Spleen (tissue), 11 donors: ENCODE measurements around the gene ELP4. TPM values are rescaled to one million over a fixed set of nuclear protein-coding genes. Genes with fewer than 3 reads are reported as not detected.

Experiments used
- DNase-seq: peaks from one replicate; pipeline ENCODE4 v3.0.0-alpha.2; 2020
- H3K27ac ChIP-seq, 8 donors: fragments of 200-600 bp; sonication (generic) in 7 of 8; 1 replicate in 4 of 8; 2 replicates in 4 of 8; pipeline versions ENCODE4 v1.5.0 to v1.8.0; 2016 to 2021; ENCODE audit warnings: inconsistent platforms in 4 of 8, mild to moderate bottlenecking in 4 of 8, moderate library complexity in 1 of 8
- H3K27me3 ChIP-seq, 7 donors: fragments of 200-600 bp; sonication (generic) in 6 of 7; replicated peaks in 1 of 7; 1 replicate in 4 of 7; 2 replicates in 3 of 7; pipeline versions ENCODE4 v1.5.0 to v1.8.0; 2016 to 2021; ENCODE audit warnings: inconsistent platforms in 3 of 7, mild to moderate bottlenecking in 1 of 7
- H3K36me3 ChIP-seq, 6 donors: fragments of 200-600 bp; sonication (generic) in 5 of 6; 1 replicate in 4 of 6; 2 replicates in 2 of 6; pipeline versions ENCODE4 v1.5.0 to v1.8.0; 2016 to 2021; ENCODE audit warnings: inconsistent platforms in 2 of 6
- H3K4me1 ChIP-seq, 6 donors: fragments of 200-600 bp; sonication (generic) in 5 of 6; 1 replicate in 3 of 6; 2 replicates in 3 of 6; pipeline versions ENCODE4 v1.5.0 to v1.8.0; 2016 to 2021; ENCODE audit warnings: inconsistent platforms in 3 of 6
- H3K4me3 ChIP-seq, 8 donors: fragments of 200-600 bp; sonication (generic) in 7 of 8; 1 replicate in 4 of 8; 2 replicates in 4 of 8; pipeline versions ENCODE4 v1.5.0 to v1.8.0; 2016 to 2021; ENCODE audit warnings: inconsistent platforms in 4 of 8, mild to moderate bottlenecking in 4 of 8, moderate library complexity in 2 of 8
- H3K9me3 ChIP-seq, 8 donors: fragments of 200-600 bp; sonication (generic) in 7 of 8; 1 replicate in 4 of 8; 2 replicates in 4 of 8; pipeline versions ENCODE4 v1.5.0 to v1.8.0; 2016 to 2021; ENCODE audit warnings: inconsistent platforms in 4 of 8
- POLR2A ChIP-seq, 3 donors: fragments of 450-650 bp; IDR thresholded peaks; one replicate each; pipeline ENCODE4 v1.5.1; 2017; ENCODE audit warnings: antibody characterized with exemption in 3 of 3, mild to moderate bottlenecking in 1 of 3
- POLR2AphosphoS5 ChIP-seq, 3 donors: sonication (generic); formaldehyde crosslinking; IDR thresholded peaks; one replicate each; pipeline ENCODE4 v1.5.1; 2017; ENCODE audit warnings: antibody characterized with exemption in 3 of 3
- WGBS, 5 donors: extraction: QIAGEN DNeasy Blood & Tissue Kit in 3 of 5; methylation state at CpG; one replicate each; pipeline versions ENCODE4 v1.1.5 to v1.1.7; 2013 to 2018; 5-methylcytosine and 5-hydroxymethylcytosine counted together
- intact Hi-C: fragments of 100-400 bp; cut with DNase I; formaldehyde crosslinking; loops from one replicate; pipeline ENCODE4 v1.15.0; 2023; ENCODE audit warnings: low total_unique reads
- polyA plus RNA-seq, 3 donors: library from polyadenylated mRNA; stranded (reverse); fragments of 200-250 nt; gene quantifications; one replicate each; pipeline ENCODE4 v1.2.1, GENCODE V29; 2013
- total RNA-seq, 7 donors: library from RNA; depleted of rRNA in 3 of 7; stranded (reverse); fragments of >200 nt in 3 of 7; fragmentation: NEBNext Ultra II Directional in 4 of 7; extraction: Animal tissue kit (Norgen Biotek cat#: 25700) in 4 of 7; gene quantifications; one replicate each; pipeline versions ENCODE4 v1.1.0 to v1.2.1, GENCODE V29; 2016 to 2021
- TF ChIP-seq, protein P1 (sequence below), 11 experiments: fragments of 200-600 bp in 7 of 11; fragments of 450-650 bp in 4 of 11; sonication (generic) in 4 of 11; IDR thresholded peaks in 8 of 11; conservative IDR thresholded peaks in 3 of 11; 1 replicate in 7 of 11; 2 replicates in 4 of 11; pipeline versions ENCODE4 v1.4.0 to v1.8.0; 2016 to 2021; ENCODE audit warnings: antibody characterized with exemption in 11 of 11, inconsistent platforms in 4 of 11, mild to moderate bottlenecking in 1 of 11
- donor health status: healthy with polysubstance abuse.
- donor health status: DM: no; HTN: no; CAD: no; lungs with moderate emphysema.
- donor health status: DM: no; HTN: no; CAD: no.
- donor health status: Bipolar disorder and iron deficiency.
- donor health status: healthy.
- donor health status: DM: no; HTN: no; CAD: no.
- donor health status: DM: yes; HTN: yes; CAD: no.

Gene ELP4
- total and polyA plus RNA-seq, 10 donors, result 6.1 to 34.6 (median 21.1) TPM

- Histone ChIP-seq H3K36me3 (peaks cover 0 to 20% (median 0%) of the 10 kb centered on the region in 6 donors), H3K9me3 (no peaks in the 10 kb centered on the region), H3K27ac (no peak overlapping the region), H3K4me3 (no peak overlapping the region), H3K27me3 (no peaks in the 10 kb centered on the region), H3K4me1 (peaks cover 0 to 3% (median 0%) of the 10 kb centered on the region in 6 donors)
- no peak for TF ChIP-seq POLR2A (IDR thresholded peaks at IDR 0.05)
- TF ChIP-seq, protein P1, sequence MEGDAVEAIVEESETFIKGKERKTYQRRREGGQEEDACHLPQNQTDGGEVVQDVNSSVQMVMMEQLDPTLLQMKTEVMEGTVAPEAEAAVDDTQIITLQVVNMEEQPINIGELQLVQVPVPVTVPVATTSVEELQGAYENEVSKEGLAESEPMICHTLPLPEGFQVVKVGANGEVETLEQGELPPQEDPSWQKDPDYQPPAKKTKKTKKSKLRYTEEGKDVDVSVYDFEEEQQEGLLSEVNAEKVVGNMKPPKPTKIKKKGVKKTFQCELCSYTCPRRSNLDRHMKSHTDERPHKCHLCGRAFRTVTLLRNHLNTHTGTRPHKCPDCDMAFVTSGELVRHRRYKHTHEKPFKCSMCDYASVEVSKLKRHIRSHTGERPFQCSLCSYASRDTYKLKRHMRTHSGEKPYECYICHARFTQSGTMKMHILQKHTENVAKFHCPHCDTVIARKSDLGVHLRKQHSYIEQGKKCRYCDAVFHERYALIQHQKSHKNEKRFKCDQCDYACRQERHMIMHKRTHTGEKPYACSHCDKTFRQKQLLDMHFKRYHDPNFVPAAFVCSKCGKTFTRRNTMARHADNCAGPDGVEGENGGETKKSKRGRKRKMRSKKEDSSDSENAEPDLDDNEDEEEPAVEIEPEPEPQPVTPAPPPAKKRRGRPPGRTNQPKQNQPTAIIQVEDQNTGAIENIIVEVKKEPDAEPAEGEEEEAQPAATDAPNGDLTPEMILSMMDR (IDR thresholded peaks at IDR 0.05 in 8 of 11, conservative IDR thresholded peaks at IDR 0.05 in 3 of 11), result no peak
- no peak for TF ChIP-seq POLR2AphosphoS5 (IDR thresholded peaks at IDR 0.05)
- WGBS, 5 donors, result 93 to 98% (median 96%) methylated on average over 3 of the region's 3 CpGs
- DNase-seq, result no peak
- intact Hi-C loops, result no loop called here
These were observed 9.9 kb upstream of the ELP4 start for GRCh38 chr11:31499576-31500178.

- DNase-seq, result no peak
- Histone ChIP-seq H3K4me1 (peaks cover 0 to 6% (median 0%) of the 10 kb centered on the region in 6 donors), H3K9me3 (no peaks in the 10 kb centered on the region), H3K4me3 (no peak overlapping the region), H3K36me3 (peaks cover 0 to 20% (median 1%) of the 10 kb centered on the region in 6 donors), H3K27me3 (no peaks in the 10 kb centered on the region), H3K27ac (no peak overlapping the region)
- WGBS, 5 donors, result 94 to 99% (median 96%) methylated on average over 2 of the region's 2 CpGs
- intact Hi-C loops, result no loop called here
- TF ChIP-seq POLR2AphosphoS5 (IDR thresholded peaks at IDR 0.05), result no peak
- no peak for TF ChIP-seq POLR2A (IDR thresholded peaks at IDR 0.05)
- TF ChIP-seq, protein P1 (IDR thresholded peaks at IDR 0.05 in 8 of 11, conservative IDR thresholded peaks at IDR 0.05 in 3 of 11), result no peak
These were observed 9.0 kb upstream of the ELP4 start for GRCh38 chr11:31500560-31500959.

- H3K9me3 ChIP-seq, result no peaks in the 10 kb centered on the region
- WGBS, 5 donors, result 1 to 2% (median 1%) methylated on average over 8 of the region's 8 CpGs
- H3K4me1 ChIP-seq, result peaks cover 18 to 58% (median 36%) of the 10 kb centered on the region in 6 donors
- TF ChIP-seq POLR2AphosphoS5 (IDR thresholded peaks at IDR 0.05) (no peak), POLR2A (IDR thresholded peaks at IDR 0.05) (no peak)
- TF ChIP-seq, protein P1 (IDR thresholded peaks at IDR 0.05 in 8 of 11, conservative IDR thresholded peaks at IDR 0.05 in 3 of 11), result no peak
- DNase-seq, result no peak
- intact Hi-C loops, result no loop called here
- peak overlapping the region in 7 of 8 donors; percentile 79 to 89 (median 87) for H3K27ac ChIP-seq
- no peaks in the 10 kb centered on the region for H3K27me3 ChIP-seq
- H3K36me3 ChIP-seq, result peaks cover 0 to 13% (median 1%) of the 10 kb centered on the region in 6 donors
- peak overlapping the region; percentile 70 to 94 (median 78) for H3K4me3 ChIP-seq
These were observed 527 bp upstream of the ELP4 start for GRCh38 chr11:31509051-31509428.

- intact Hi-C loops, result no loop called here
- Histone ChIP-seq H3K27ac (no peak overlapping the region), H3K4me1 (peaks cover 18 to 49% (median 34%) of the 10 kb centered on the region in 6 donors), H3K9me3 (no peaks in the 10 kb centered on the region), H3K36me3 (no peaks in the 10 kb centered on the region), H3K27me3 (no peaks in the 10 kb centered on the region), H3K4me3 (no peak overlapping the region)
- 85 to 95% (median 95%) methylated on average over 6 of the region's 6 CpGs for WGBS, 5 donors
- DNase-seq, result no peak
- TF ChIP-seq POLR2A (IDR thresholded peaks at IDR 0.05), result no peak
- TF ChIP-seq, protein P1 (IDR thresholded peaks at IDR 0.05 in 8 of 11, conservative IDR thresholded peaks at IDR 0.05 in 3 of 11), result no peak
- no peak for TF ChIP-seq POLR2AphosphoS5 (IDR thresholded peaks at IDR 0.05)
These were observed 2.5 kb downstream of the ELP4 start for GRCh38 chr11:31512117-31512516.
